Activated naive CD8-positive, alpha-beta T cell treated with anti-CD3 and anti-CD28 coated beads for 36 hours (primary cell): ENCODE measurements around the gene KCNH1. TPM values are rescaled to one million over a fixed set of nuclear protein-coding genes. Genes with fewer than 3 reads are reported as not detected.

Source experiments
- DNase-seq: peaks from one replicate; pipeline ENCODE4 v3.0.0; 2021
- H3K27ac Mint-ChIP-seq: one replicate; pipeline ENCODE4 v1.8.0; 2022; ENCODE audit warnings: mild to moderate bottlenecking, moderate library complexity, mixed read lengths
- H3K27me3 Mint-ChIP-seq: one replicate; pipeline ENCODE4 v1.8.0; 2022; ENCODE audit warnings: mild to moderate bottlenecking, mixed read lengths
- H3K36me3 Mint-ChIP-seq: one replicate; pipeline ENCODE4 v1.8.0; 2021; ENCODE audit warnings: mild to moderate bottlenecking, mixed read lengths
- H3K4me1 Mint-ChIP-seq: one replicate; pipeline ENCODE4 v1.8.0; 2021; ENCODE audit warnings: mixed read lengths
- H3K4me3 Mint-ChIP-seq: one replicate; pipeline ENCODE4 v1.8.0; 2022; ENCODE audit warnings: mild to moderate bottlenecking, moderate library complexity, mixed read lengths
- H3K9me3 Mint-ChIP-seq: one replicate; pipeline ENCODE4 v1.8.0; 2022; ENCODE audit warnings: mixed read lengths
- total RNA-seq, 2 experiments: library from RNA; stranded (reverse); gene quantifications; one replicate each; pipeline ENCODE4 v1.2.3, GENCODE V29; 2021

KCNH1 gene
- total RNA-seq, 2 experiments from 2014 or later: not detected

DNA sequence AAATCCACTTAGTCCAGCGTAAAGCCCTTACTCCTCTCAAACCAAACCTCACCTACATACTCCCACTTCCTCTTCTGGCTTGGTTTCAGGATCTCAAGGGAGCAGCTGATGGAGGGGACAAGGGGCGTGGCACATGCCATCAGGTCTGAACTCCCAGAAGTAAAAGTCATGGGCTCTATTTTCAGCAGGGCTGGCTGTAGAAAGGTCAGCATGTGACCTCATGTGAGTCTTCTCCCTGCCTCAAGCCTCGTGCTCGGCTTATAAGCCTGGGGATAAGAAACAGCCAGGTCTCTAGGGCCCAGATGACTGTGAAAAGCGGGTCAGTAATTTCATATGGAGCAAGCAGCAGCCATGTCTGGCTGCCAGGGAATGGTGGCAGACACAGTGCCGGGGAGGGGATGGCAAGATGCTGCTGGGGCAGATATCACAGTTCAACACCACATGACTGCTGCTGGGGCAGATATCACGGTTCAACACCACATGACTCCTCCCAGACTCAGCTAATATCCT is 227.9 kb downstream of the KCNH1 start:
- Mint-ChIP-seq H3K27me3 (peaks cover 42% of the 10 kb centered on the region), H3K9me3 (no peaks in the 10 kb centered on the region), H3K36me3 (no peaks in the 10 kb centered on the region), H3K4me1 (no peaks in the 10 kb centered on the region), H3K4me3 (no peak overlapping the region), H3K27ac (no peak overlapping the region)
- DNase-seq: no peak

DNA sequence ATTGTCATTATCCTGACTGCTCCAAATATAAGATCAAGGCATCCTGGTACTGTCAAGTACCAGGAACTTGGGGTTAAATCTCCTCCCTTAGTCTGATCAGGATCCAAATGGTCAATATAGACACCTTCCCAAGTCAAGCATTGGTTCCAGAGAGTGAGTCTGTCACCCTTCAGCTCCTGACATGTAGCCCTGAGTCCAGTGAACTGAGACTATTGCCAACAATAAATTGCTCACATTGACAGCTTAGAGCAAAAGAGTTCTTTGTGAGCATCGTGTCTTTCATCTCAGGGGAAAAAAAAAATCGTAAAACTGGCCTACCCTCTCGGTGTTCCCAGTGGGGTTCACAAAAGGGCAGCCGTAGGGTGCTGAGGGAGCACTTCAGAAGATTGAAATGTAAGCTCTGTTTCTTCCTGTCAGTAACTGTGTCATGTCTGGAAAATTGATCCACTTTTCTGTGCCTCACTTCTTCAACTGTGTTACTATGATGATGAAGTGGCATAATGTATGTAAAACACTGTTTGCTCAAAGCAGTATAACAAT is 228.5 kb downstream of the KCNH1 start:
- H3K36me3 Mint-ChIP-seq: no peaks in the 10 kb centered on the region
- no peaks in the 10 kb centered on the region for H3K4me1 Mint-ChIP-seq
- H3K27ac Mint-ChIP-seq: no peak overlapping the region
- no peaks in the 10 kb centered on the region for H3K9me3 Mint-ChIP-seq
- no peak for DNase-seq
- peaks cover 43% of the 10 kb centered on the region for H3K27me3 Mint-ChIP-seq
- no peak overlapping the region for H3K4me3 Mint-ChIP-seq

DNA sequence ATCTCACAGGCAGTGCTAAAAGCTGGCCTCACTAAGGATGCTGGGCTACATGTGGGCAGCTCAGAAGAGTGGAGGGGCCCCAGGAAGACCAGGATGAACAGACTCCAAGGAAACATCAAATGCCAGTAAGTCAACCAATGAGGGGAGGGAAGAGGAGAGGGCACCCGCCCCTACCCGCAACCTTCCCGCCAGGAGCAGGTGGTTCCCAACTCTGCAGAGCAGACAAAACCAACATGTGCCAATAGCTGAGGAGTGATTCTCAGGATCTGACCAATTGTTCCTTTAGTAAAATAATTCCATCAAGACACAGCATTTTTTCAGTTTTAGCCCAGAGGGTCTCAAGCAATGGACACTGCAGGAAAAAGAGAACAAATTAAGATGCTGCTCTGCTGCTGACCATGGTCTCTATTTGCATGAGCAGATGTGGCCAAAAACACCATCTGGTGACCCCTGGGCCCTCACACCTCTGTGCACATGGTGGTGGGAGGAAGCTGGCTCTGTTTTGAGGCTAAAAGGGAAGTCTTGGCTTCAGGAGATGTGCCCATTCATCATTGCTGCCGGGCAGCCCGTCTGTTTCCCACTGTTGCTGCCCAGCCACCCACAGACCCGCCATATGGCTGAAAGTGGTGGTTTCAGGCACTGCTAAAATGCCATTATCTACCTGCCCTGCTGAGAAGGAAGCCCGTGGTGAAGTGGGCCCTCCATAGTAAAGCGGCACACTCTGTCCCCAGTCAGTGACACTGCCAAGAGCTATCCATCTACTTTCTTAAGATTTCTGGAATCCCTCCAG is 231.8 kb downstream of the KCNH1 start:
- Mint-ChIP-seq H3K4me1 (no peaks in the 10 kb centered on the region), H3K36me3 (no peaks in the 10 kb centered on the region), H3K27me3 (peaks cover 43% of the 10 kb centered on the region), H3K9me3 (no peaks in the 10 kb centered on the region), H3K27ac (no peak overlapping the region), H3K4me3 (no peak overlapping the region)
- DNase-seq: no peak

GRCh38 chr1:210900820-210901219 is 233.1 kb downstream of the KCNH1 start:
- no peaks in the 10 kb centered on the region for H3K9me3 Mint-ChIP-seq
- peaks cover 37% of the 10 kb centered on the region for H3K27me3 Mint-ChIP-seq
- no peak for DNase-seq
- no peaks in the 10 kb centered on the region for H3K36me3 Mint-ChIP-seq
- H3K4me1 Mint-ChIP-seq: no peaks in the 10 kb centered on the region
- no peak overlapping the region for H3K4me3 Mint-ChIP-seq
- H3K27ac Mint-ChIP-seq: no peak overlapping the region

GRCh38 chr1:210900079-210900478 is 233.9 kb downstream of the KCNH1 start:
- Mint-ChIP-seq H3K4me3 (no peak overlapping the region), H3K27me3 (peaks cover 31% of the 10 kb centered on the region), H3K36me3 (no peaks in the 10 kb centered on the region), H3K27ac (no peak overlapping the region), H3K9me3 (no peaks in the 10 kb centered on the region), H3K4me1 (no peaks in the 10 kb centered on the region)
- no peak for DNase-seq

- H3K36me3 Mint-ChIP-seq: no peaks in the 10 kb centered on the region
- H3K4me3 Mint-ChIP-seq: no peak overlapping the region
- DNase-seq: no peak
- H3K27ac Mint-ChIP-seq: no peak overlapping the region
- H3K9me3 Mint-ChIP-seq: no peaks in the 10 kb centered on the region
- peaks cover 27% of the 10 kb centered on the region for H3K27me3 Mint-ChIP-seq
- no peaks in the 10 kb centered on the region for H3K4me1 Mint-ChIP-seq
Measured at GRCh38 chr1:210899676-210900075, 234.3 kb downstream of the KCNH1 start.

GRCh38 chr1:210898473-210898872 is 235.5 kb downstream of the KCNH1 start:
- Mint-ChIP-seq H3K27ac (no peak overlapping the region), H3K4me1 (no peaks in the 10 kb centered on the region), H3K36me3 (no peaks in the 10 kb centered on the region), H3K27me3 (peaks cover 23% of the 10 kb centered on the region), H3K9me3 (peaks cover 4% of the 10 kb centered on the region), H3K4me3 (no peak overlapping the region)
- DNase-seq: no peak

DNA sequence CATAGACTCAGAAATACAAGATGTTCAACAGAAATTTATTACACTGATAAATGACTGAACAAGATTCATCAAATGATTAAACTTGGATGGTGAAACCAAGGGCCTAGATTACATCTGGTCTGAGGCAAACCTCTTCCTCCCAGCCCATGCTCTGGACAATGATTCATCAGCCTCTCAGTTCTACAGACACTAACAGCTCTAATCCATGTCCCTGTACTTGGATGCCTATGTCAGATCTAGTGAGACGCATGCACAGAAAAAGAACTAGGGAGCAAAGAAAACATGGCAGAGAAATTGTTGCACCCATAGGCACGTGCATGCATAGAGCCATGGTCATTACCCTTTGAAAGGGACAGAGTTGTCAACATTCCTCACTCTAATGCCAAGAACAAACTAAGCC is 250.1 kb downstream of the KCNH1 start:
- H3K27ac Mint-ChIP-seq: no peak overlapping the region
- H3K27me3 Mint-ChIP-seq: peaks cover 4% of the 10 kb centered on the region
- no peak overlapping the region for H3K4me3 Mint-ChIP-seq
- no peak for DNase-seq
- H3K36me3 Mint-ChIP-seq: no peaks in the 10 kb centered on the region
- no peaks in the 10 kb centered on the region for H3K4me1 Mint-ChIP-seq
- no peaks in the 10 kb centered on the region for H3K9me3 Mint-ChIP-seq

GRCh38 chr1:210882414-210883221 is 251.3 kb downstream of the KCNH1 start:
- Mint-ChIP-seq H3K4me1 (no peaks in the 10 kb centered on the region), H3K36me3 (no peaks in the 10 kb centered on the region), H3K9me3 (peaks cover 5% of the 10 kb centered on the region), H3K27ac (no peak overlapping the region), H3K4me3 (no peak overlapping the region), H3K27me3 (peaks cover 11% of the 10 kb centered on the region)
- no peak for DNase-seq

- DNase-seq: no peak
- Mint-ChIP-seq H3K4me3 (no peak overlapping the region), H3K9me3 (peaks cover 5% of the 10 kb centered on the region), H3K4me1 (no peaks in the 10 kb centered on the region), H3K36me3 (no peaks in the 10 kb centered on the region), H3K27ac (no peak overlapping the region), H3K27me3 (peaks cover 12% of the 10 kb centered on the region)
Measured at GRCh38 chr1:210878564-210878963, 255.4 kb downstream of the KCNH1 start.

GRCh38 chr1:210876275-210876674 is 257.7 kb downstream of the KCNH1 start:
- Mint-ChIP-seq H3K36me3 (no peaks in the 10 kb centered on the region), H3K4me3 (no peak overlapping the region), H3K4me1 (no peaks in the 10 kb centered on the region), H3K27ac (no peak overlapping the region), H3K9me3 (peaks cover 5% of the 10 kb centered on the region), H3K27me3 (peaks cover 17% of the 10 kb centered on the region)
- DNase-seq: no peak

DNA sequence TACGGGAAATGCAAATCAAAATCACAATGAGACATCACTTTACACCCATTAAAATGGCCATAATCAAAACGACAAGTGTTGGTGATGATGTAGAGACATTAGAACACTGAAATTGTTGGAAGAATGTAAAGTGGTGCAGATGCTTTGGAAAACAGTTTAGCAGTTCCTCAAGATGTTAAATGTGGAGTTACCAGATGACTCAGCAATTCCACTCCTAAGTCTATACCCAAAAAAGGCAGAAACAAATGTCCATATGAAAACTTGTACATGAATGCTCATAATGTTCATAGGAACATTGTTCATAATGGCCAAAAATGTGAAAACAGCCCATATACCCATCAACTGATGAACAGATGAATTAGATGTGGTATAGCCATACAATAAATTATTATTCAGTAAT is 267.4 kb downstream of the KCNH1 start:
- H3K4me1 Mint-ChIP-seq: no peaks in the 10 kb centered on the region
- no peaks in the 10 kb centered on the region for H3K36me3 Mint-ChIP-seq
- H3K4me3 Mint-ChIP-seq: no peak overlapping the region
- no peak overlapping the region for H3K27ac Mint-ChIP-seq
- peaks cover 13% of the 10 kb centered on the region for H3K9me3 Mint-ChIP-seq
- peaks cover 6% of the 10 kb centered on the region for H3K27me3 Mint-ChIP-seq
- DNase-seq: no peak

GRCh38 chr1:210857705-210858104 is 276.2 kb downstream of the KCNH1 start:
- Mint-ChIP-seq H3K4me1 (no peaks in the 10 kb centered on the region), H3K9me3 (no peaks in the 10 kb centered on the region), H3K4me3 (no peak overlapping the region), H3K36me3 (no peaks in the 10 kb centered on the region), H3K27me3 (no peaks in the 10 kb centered on the region), H3K27ac (no peak overlapping the region)
- no peak for DNase-seq

- no peaks in the 10 kb centered on the region for H3K4me1 Mint-ChIP-seq
Measured at GRCh38 chr1:210857146-210857663, 276.7 kb downstream of the KCNH1 start.

DNA sequence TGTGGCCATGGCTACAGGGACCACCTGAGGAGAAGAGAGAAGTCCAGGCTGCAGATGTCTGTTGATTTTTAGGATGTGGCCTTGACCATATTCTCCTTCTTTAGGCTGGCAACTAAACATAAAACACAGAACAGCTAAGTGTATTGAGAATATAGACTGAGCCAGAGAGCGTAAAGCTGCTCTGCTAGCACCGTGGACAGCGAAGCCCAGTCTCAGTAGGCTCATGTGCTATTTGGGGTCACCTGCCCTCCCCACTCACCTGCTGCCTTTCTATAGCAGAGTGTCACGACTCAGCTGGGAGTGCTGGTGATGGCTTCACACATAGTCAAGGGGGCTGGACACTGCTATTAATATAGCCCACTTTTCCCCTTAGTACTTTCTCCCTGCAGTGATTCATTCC is 278.5 kb downstream of the KCNH1 start:
- Mint-ChIP-seq H3K27me3 (no peaks in the 10 kb centered on the region), H3K4me3 (no peak overlapping the region), H3K4me1 (no peaks in the 10 kb centered on the region), H3K27ac (no peak overlapping the region), H3K36me3 (no peaks in the 10 kb centered on the region), H3K9me3 (no peaks in the 10 kb centered on the region)
- no peak for DNase-seq

More at GRCh38 chr1:210857146-210857663, 276.7 kb downstream of the KCNH1 start:
- no peak for DNase-seq
- Mint-ChIP-seq H3K4me3 (no peak overlapping the region), H3K27ac (no peak overlapping the region), H3K36me3 (no peaks in the 10 kb centered on the region), H3K9me3 (no peaks in the 10 kb centered on the region), H3K27me3 (no peaks in the 10 kb centered on the region)
